GM19025 (cell line): ENCODE results near the gene MPP4.

Experiments used
- ATAC-seq: cut with Tn5 transposase; IDR thresholded peaks from one replicate; pipeline ENCODE4 v1.9.1; 2021; ENCODE audit warnings: mild to moderate bottlenecking, low read depth, moderate library complexity; ENCODE audit not compliant: unreplicated experiment

MPP4 gene, protein sequence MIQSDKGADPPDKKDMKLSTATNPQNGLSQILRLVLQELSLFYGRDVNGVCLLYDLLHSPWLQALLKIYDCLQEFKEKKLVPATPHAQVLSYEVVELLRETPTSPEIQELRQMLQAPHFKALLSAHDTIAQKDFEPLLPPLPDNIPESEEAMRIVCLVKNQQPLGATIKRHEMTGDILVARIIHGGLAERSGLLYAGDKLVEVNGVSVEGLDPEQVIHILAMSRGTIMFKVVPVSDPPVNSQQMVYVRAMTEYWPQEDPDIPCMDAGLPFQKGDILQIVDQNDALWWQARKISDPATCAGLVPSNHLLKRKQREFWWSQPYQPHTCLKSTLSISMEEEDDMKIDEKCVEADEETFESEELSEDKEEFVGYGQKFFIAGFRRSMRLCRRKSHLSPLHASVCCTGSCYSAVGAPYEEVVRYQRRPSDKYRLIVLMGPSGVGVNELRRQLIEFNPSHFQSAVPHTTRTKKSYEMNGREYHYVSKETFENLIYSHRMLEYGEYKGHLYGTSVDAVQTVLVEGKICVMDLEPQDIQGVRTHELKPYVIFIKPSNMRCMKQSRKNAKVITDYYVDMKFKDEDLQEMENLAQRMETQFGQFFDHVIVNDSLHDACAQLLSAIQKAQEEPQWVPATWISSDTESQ

DNA sequence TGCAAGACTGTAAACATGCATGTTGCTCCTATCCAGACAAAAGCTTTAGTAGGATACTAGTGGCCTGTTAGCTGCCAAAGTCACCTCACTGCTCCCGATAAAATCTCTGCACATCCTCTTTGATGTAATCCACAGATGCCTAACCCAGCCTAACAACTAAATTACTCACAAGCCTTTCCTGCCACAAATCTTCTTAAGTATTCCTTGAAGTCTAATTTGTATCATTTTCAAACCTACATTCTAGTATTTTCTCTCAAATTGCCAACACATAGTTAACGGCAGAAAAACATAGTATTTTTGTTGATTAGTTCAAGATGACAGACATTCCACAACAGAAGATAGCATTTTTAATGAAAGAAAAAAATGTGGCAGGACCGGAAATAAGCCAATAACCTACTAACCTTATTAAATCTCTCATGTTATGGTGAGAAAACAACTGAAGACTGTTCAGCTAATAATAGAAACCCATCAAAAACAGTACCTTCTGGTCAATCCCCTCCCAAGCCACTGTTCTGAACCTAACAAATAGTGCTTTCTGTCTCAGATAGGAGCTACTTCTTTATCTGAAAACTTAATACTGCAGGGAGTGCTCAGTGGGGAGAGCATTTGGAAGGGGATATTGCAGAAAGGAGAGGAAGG, at the start of gene MPP4:
Gene MPP4 (minus strand): TSS at position 57 of the 639 bp plus-strand sequence. CDS start 4,690 bp downstream, outside the sequence.
- ATAC-seq, result no peak

DNA sequence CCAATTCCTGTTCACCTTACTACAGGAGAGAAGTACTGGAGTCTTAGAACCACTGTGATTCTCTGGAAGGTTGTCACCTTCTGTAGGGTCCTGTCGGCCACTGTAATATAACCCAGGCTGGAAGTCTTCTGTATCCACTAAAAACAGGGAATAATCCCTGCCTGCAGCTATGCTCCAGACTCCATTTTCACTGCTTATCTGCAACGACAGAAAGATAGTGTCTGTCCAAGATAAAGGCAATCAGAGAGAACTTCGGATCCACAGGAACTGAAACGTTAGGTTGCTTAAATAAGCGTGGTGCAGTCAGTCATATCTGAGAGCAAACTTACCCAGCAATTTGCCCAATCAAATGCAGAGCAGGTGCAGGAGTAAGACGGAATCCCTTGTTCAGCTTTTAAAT, 48.1 kb upstream of the MPP4 start:
- no peak for ATAC-seq

DNA sequence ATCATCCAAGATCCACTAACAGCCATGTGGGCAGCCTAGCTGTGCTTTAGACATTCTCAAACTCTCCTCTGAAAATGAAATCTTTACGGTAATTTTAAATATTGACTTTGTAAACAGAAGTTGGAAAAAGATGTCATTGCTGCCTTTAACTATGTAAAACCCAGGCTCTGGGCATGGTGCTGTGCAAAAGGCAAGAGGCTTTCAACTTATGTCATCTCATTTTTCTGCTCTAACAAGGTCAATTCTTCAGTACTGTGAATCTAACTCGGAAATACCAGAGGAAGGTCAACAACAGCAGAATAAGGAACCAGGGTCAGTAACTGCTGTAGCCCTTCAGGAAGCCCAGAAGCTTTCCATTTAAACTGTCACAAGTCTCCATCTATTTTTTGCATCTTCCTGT, 37.0 kb upstream of the MPP4 start:
- no peak for ATAC-seq

DNA sequence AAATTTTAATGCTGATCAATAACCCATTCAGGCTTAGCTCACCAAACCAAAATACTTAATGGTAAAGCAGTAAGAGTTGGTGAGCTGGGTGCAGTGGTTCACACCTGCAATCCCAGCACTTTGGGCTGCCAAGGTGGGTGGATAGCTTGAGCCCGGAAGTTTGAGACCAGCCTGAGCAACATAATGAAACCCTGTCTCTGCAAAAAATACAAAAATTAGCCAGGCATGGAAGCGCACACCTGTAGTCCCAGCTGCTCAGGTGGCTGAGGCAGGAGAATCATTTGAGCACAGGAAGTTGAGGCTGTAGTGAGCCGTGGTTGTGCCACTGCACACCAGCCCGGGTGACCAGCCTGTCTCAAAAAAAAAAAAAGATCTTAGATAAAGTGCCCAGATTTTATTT, 35.7 kb upstream of the MPP4 start:
- ATAC-seq, result no peak

DNA sequence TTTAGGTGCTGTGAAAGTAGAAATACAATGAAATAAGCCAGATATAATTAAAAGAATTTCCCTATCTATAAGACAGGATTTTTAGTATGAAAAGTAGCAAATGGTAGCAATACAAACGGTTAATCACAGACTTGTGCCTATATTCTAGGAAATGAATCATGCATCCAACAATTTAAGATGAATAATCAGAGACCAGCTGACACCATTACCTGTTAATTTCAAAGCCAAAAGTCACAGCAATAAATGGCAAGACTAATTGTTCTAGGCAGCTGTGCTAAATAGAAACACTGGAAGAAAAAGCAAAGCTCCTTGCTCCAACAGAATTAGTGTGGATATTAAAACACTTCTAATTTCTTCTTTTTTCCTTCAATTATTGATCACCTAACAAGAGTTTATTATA, 35.1 kb upstream of the MPP4 start:
- ATAC-seq, result no peak

DNA sequence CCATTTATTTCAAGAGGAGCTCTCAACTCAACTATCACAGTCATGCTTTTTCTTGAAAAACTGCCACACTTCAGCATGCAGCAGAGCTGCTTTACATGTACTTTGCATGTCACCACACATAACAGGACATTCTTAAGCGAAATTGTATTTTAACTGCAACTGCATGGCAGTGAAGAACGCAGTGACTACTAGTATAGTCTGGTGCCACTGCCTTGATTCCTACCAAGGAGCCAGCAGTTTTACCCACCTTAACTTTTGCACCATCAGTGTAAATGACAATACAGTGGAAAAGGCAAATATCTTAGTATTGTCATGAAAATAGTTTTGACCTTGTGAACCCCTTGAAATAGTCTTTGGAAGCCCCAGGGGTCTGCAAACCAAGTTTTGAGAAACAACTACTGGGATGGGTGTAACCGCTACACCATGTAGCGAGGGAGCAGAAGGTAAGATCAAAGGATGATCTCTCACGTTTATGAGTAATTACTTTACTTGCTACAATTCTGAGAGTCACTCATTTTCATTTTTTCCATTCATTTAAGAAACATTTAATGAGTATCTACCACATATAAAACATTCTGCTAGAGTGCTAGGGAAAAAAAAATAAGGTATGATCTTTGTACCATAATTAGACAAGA, 32.3 kb upstream of the MPP4 start:
- no peak for ATAC-seq

DNA sequence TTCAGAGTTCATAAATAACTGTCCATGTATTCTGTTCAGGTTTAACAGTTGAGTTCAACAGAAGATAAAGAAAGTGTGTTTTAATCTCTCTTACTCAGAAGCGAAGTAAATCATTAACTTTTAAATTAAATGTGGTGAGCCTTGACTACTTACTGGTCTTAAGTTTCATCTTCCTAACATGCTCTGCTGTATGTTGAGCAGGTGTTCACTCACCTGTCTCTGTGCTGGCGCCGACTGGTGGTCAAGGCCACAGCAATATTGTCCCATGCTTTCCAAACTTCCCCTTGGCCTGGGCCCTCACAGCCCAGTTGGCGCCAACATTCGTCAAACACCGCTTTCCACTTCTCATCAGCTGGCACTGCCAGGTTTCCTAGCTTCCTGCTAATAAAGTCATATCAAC, 17.0 kb upstream of the MPP4 start:
- no peak for ATAC-seq

DNA sequence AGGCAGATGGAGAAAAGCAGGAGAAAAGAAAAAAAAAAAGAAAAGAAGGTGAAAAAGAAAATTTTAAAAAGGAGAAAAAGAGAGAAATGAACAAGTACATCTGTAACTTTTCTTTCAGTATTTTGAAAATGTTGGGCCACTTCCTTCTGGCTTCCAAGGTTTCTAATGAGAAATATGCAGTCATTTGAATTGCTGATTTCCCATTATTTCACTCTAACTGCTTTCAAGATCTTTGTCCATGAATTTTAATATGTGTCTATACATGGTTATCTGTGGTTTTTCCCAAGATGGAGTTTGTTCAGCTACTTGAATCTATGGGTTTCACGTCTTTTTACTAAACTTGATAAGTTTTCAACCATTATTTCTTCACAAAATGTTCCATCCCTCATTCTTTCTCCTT, 14.3 kb upstream of the MPP4 start:
- no peak for ATAC-seq

DNA sequence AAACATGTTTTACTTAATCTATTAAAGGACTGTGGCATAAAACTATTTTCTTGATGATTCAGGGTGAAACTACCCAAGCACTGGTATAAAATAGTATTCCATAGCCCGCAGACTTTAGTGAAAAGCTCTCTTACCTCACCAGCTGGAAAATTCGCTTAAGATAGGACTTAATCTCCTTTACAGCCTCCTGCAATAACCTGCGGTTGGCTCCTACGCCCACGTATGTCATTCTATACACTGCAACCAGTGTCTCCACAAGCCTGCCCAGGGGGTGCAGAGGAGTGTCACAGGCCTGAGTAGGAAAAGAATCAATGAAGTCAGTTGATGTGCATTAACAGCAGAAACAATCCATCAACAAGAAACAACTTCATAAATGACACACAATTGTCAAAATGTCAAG, 11.3 kb upstream of the MPP4 start:
- ATAC-seq, result no peak

DNA sequence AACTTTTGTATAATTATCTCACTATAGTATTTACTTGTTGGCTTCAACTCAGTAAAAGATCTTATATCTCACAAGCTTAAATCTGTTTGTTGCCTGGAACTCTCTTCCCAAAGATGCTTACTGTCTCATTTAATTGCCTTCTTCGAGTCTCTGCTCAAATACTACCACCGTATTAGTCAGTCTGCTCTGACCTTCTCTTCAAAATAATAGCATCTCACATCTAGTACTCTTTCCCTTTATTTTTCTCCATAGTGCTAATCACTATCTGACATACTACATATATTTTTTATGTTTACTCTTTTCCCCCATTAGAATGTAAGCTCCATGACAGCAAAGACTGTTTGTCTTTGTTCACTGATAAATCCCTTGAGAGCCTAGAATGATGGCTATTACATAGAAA, 10.6 kb upstream of the MPP4 start:
- ATAC-seq, result no peak

DNA sequence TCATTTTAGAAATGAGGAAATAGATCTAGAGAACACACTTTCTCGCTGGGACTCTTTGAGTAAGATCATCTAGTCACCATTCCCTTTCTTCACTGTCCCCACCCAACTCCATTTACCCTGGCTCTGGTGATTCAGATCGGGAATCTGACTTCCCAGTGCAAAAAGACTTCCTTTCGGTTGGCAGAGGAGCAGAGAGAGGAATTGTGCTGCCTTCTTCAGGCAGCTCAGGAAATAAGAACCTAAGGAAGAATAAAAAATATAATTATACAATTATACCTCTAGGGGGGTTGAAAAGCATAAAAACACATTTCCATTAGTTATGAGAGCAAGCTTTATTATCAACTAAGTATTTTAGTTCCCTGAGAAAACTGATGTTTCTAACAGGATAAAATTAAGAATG, 9.3 kb upstream of the MPP4 start:
- no peak for ATAC-seq

DNA sequence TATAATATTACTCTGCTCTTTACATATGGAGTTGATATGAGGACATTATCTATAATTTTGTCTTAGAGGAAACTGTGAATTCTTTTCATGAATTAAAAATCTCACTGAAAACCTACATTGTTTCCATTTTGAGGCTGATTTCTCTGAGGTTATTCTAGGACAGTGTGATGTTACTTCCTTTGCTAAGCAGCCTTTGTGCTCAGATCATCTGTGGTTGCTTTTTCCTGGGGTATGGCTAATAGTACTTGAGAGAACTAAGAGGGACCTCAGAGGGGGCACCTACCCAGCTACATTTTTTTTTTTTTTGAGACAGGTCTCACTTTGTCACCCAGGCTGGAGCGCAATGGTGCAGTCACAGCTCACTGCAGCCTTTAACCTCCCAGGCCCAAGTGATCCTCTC, 8.7 kb upstream of the MPP4 start:
- ATAC-seq, result no peak

DNA sequence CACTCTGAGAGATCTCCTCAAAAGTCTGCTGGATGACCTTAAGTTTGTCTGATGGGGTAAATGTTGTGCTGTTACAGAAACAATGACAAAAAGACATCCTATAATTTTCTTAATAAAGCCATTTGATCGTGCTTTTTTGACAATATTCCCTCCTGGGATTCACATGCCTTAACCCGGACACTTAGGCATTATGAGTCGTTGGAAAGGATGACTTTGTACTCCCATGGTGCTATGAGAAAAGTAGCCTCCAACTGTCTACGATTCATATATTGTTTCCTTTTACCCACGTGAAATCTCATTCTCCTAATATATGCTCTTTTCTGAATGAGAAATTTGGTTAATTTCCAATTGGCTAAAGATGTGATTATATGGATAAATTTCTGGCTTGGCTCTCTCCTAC, 6.1 kb upstream of the MPP4 start:
- ATAC-seq, result no peak

DNA sequence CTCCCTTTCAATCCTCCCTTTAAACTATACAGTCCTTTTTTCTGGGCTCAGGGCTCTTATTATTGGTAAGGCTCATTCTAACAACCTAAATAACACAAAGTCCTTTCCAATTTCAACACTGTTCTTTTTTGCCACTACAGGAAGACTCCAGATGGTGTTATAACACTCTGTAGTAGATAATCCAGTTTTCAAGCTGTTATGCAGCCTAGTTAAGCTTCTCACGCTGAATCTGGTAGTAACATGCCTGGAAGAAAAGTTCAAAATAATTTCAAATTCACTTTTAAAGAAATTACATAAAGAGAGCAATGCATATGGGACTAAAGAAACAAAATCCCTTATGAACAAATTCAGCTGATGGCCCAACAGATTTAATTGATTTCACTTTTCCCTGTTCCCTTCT, 3.2 kb upstream of the MPP4 start:
- ATAC-seq, result no peak

DNA sequence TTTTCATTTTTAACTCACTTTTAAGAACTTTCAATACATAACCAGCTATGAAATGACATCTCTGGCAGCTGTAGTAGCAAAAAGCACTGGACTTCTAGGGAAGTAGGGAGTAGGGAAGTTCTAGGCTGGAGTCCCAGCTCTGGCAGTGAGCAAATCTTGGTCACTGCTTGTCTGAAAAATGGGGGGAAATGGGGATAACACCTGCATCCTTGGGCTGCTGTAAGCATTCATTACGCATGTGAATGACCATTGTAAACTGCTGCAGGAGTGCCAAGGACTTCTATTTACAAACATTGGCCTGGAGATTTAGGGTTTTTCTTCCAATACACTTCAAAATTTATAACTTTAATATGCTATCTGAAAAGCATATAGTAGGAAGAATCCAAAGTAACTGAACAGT, 972 bp upstream of the MPP4 start:
- ATAC-seq, result no peak

DNA sequence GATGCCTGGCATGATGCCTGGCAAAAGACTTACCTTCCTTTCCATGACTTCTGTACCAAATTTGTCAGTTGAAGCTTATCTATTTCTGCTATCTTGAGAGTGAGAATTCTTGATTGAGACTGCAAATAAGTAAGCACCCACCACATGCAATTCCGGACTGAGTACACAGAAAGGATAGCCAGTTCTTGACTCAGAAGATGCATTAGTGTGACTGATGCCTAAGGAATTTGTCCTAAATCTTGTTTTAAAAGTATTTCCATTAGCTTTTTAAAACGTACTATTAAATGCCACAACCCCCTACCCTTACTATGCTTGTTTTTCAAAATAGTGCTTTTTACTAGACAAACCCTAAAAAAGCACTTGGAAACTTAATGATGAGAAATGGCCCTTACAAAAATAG, 545 bp downstream of the MPP4 start:
- ATAC-seq, result no peak

DNA sequence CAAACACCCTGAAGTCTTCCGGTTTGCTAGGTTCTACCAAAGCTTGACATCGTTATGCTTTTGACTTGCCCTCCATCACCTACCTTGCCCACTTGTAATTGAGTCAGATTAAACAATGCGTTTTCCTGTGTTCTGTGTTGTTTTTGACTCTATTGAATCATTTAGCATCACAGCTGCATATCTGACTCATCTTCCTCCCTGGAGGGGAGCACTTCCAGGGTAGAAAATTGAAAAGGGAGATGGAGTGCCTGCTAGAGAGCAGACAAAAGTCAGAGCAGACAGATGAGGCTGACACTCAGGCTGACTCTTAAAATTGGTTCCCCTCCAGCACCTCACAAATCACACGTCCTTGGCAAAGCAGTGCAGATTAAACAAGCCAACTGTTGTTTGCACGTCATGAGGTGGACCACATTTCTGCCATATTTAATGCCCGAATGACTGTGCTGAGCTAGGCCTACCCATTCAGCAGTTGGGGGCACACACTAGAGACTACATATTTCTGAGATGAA, 2.2 kb downstream of the MPP4 start:
- no peak for ATAC-seq

DNA sequence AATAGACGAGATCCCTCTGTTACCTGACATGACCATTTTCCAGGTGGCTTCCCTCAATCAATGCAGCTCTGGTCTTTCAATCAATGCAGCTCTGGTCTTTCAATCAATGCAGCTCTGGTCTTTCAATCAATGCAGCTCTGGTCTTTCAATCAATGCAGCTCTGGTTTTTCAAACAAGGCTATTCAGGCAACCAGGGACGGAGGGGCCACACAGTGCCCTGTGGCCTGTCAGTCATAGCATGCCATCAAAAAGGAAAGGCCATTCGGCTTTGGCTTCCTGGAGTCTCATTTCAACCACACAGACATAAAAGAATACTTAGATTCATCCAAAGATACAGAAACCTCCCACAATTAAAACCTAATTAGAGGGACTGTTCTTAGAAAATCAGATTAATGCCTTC, 13.3 kb downstream of the MPP4 start:
- no peak for ATAC-seq

DNA sequence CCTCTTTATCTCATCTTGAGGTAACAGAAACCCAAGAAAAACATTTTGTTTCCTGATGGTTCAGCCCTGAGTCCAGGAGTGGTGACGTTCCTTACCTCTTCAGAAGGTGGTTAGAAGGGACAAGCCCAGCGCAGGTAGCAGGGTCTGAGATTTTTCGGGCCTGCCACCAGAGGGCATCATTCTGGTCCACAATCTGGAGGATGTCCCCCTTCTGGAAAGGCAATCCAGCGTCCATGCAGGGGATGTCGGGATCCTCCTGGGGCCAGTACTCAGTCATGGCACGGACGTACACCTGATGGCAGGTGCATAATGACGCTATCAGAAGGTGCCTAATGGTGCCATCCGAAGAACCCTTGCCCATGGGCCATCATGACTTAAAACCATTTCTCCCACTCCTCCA, 17.7 kb downstream of the MPP4 start:
- ATAC-seq, result no peak

DNA sequence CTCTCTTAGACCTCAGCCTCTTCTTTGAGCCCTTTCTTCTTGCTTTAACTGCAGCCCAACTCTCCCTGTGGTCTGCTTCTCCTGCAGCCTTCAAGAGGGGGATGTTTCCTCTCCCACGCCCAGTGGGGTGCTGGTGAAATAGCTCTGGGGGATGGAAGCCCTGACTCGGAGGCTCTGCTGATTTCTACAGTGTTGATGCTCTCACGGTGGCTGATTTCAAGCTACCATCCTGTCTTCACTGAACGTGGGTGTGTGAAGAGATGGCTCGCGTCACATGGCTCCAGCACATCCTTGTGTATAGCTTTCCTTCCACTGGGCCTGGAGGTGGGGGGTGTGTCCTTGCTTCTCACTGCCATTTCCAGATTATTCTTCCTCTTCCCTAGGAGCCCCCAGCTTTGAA, 20.0 kb downstream of the MPP4 start:
- no peak for ATAC-seq

DNA sequence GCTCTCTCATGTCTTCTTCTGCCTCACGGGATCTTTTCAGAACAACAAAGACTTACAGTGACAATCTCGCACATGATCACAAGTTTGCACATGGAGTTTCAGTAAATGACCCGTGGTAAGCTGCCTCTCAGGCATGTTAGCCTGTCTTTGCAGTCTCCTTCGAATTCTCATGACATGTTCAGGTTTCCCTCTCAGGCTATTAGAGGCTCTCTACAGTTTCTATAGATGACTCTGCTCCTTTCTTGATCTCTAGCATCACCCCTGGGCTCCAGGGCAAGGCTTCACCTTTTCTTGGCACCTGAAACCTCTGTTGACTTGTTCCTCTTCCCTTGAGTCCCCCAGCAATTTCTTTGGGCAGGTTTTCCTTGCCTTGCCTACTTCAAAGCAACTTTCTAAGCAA, 23.0 kb downstream of the MPP4 start:
- no peak for ATAC-seq
